Keratinocyte (primary cell): ENCODE results near the gene NUDT14. TPM values are rescaled to one million over a fixed set of nuclear protein-coding genes. Genes with fewer than 3 reads are reported as not detected.

Experiments used
- DNase-seq: peaks from one replicate; pipeline ENCODE4 v3.0.0-alpha.2; 2011; ENCODE audit warnings: low read depth, missing footprints, low spot score
- FAIRE-seq: peaks from 2 replicates; lab custom pipeline; 2011; peaks lifted over from hg19 to GRCh38; lab: Jason Lieb, UNC
- H2AFZ ChIP-seq: 2 replicates; pipeline ENCODE4 v1.6.0; 2012; ENCODE audit warnings: low read length, control low read depth, inconsistent platforms; ENCODE audit not compliant: control insufficient read depth
- H3K27ac ChIP-seq: 2 replicates; pipeline ENCODE4 v1.5.1; 2011; ENCODE audit warnings: low read length; ENCODE audit not compliant: control insufficient read depth, insufficient read depth
- H3K27me3 ChIP-seq: 3 replicates; pipeline ENCODE4 v1.6.0; 2011; ENCODE audit warnings: low read length; ENCODE audit not compliant: control insufficient read depth, insufficient read depth; ENCODE audit errors: extremely low read depth
- H3K36me3 ChIP-seq, 2 experiments: 2 replicates in 1 of 2; 3 replicates in 1 of 2; pipeline ENCODE4 v1.5.1; 2011; ENCODE audit warnings: low read length in 2 of 2, mild to moderate bottlenecking in 1 of 2; ENCODE audit not compliant: control insufficient read depth in 2 of 2, insufficient read depth in 2 of 2; ENCODE audit errors: extremely low read depth in 1 of 2
- H3K4me1 ChIP-seq: 3 replicates; pipeline ENCODE4 v1.5.1; 2011; ENCODE audit warnings: low read length; ENCODE audit not compliant: control insufficient read depth, insufficient read depth; ENCODE audit errors: extremely low read depth
- H3K4me2 ChIP-seq: 3 replicates; pipeline ENCODE4 v1.6.0; 2011; ENCODE audit warnings: low read depth, low read length; ENCODE audit not compliant: control insufficient read depth, insufficient read depth; ENCODE audit errors: extremely low read depth
- H3K4me3 ChIP-seq, 3 experiments: fragments of 200-600 bp in 1 of 3; sonication (generic) in 1 of 3; 2 replicates in 2 of 3; 3 replicates in 1 of 3; pipeline ENCODE4 v1.5.1; 2011 to 2016; ENCODE audit warnings: low read length in 3 of 3, mild to moderate bottlenecking in 3 of 3, control low read depth in 2 of 3, inconsistent platforms in 1 of 3, low read depth in 1 of 3, mixed read lengths in 1 of 3, mixed run types in 1 of 3, moderate library complexity in 1 of 3; ENCODE audit not compliant: control insufficient read depth in 2 of 3, insufficient read depth in 2 of 3; ENCODE audit errors: extremely low read depth in 1 of 3
- H3K79me2 ChIP-seq: 2 replicates; pipeline ENCODE4 v1.6.0; 2012; ENCODE audit warnings: low read length; ENCODE audit not compliant: control insufficient read depth, insufficient read depth
- H3K9ac ChIP-seq: 3 replicates; pipeline ENCODE4 v1.6.0; 2011; ENCODE audit warnings: low read length; ENCODE audit not compliant: control insufficient read depth, insufficient read depth; ENCODE audit errors: extremely low read depth
- H3K9me1 ChIP-seq: 3 replicates; pipeline ENCODE4 v1.6.0; 2011; ENCODE audit warnings: low read length; ENCODE audit not compliant: control insufficient read depth, insufficient read depth; ENCODE audit errors: extremely low read depth
- H3K9me3 ChIP-seq: 2 replicates; pipeline ENCODE4 v1.5.1; 2012; ENCODE audit warnings: low read depth, low read length; ENCODE audit not compliant: control insufficient read depth
- H4K20me1 ChIP-seq: 3 replicates; pipeline ENCODE4 v1.6.0; 2011; ENCODE audit warnings: low read length; ENCODE audit not compliant: control insufficient read depth, insufficient read depth; ENCODE audit errors: extremely low read depth
- CTCF ChIP-seq, 3 experiments: IDR thresholded peaks in 1 of 3; conservative IDR thresholded peaks in 1 of 3; optimal IDR thresholded peaks in 1 of 3; 2 replicates in 2 of 3; 3 replicates in 1 of 3; pipeline versions ENCODE3 to v1.5.1; 2011; ENCODE audit warnings: low read length in 3 of 3, mild to moderate bottlenecking in 3 of 3, moderate library complexity in 2 of 3, control low read depth in 1 of 3, inconsistent platforms in 1 of 3; ENCODE audit not compliant: insufficient read depth in 2 of 3; ENCODE audit errors: extremely low read depth in 1 of 3
- EZH2 ChIP-seq: IDR thresholded peaks from one replicate; pipeline ENCODE4 v1.6.1; 2012; ENCODE audit warnings: inconsistent platforms, mild to moderate bottlenecking, low read length, moderate library complexity
- dilution Hi-C: fragments of 300-500 bp; cut with MboI; formaldehyde crosslinking; loops from one replicate; pipeline ENCODE4 v1.7.0; 2020; ENCODE audit warnings: low sequenced_read_pairs; ENCODE audit not compliant: extremely low pct_ligation_motif_present
- polyA plus RNA-seq, 5 experiments: library from polyadenylated mRNA; depleted of rRNA in 3 of 5; stranded (reverse) in 3 of 5; stranded (forward) in 1 of 5; unstranded in 1 of 5; fragments of >200 nt; gene quantifications; 1 replicate in 1 of 5; 2 replicates in 3 of 5; 3 replicates in 1 of 5; pipeline versions ENCODE4 v1.2.1 to v1.2.3, GENCODE V29; 2011 to 2012; ENCODE audit warnings: missing spikeins in 2 of 5, low read depth in 1 of 5, low replicate concordance in 1 of 5

NUDT14 gene
- polyA plus RNA-seq, 1 donor (not counting 4 experiments of a cell fraction or from before 2014, with no cell fraction given), result 15.6 TPM

GRCh38 chr14:105218611-105219010 lies 37.5 kb upstream of the NUDT14 start:
- peaks cover 7 to 18% of the 10 kb centered on the region in 2 experiments for H3K36me3 ChIP-seq
- no peak overlapping the region for H2AFZ ChIP-seq
- DNase-seq (no peak), FAIRE-seq (no peak)
- H3K27me3 ChIP-seq, result no peaks in the 10 kb centered on the region
- TF ChIP-seq CTCF (optimal IDR thresholded peaks at IDR 0.05 in 1 of 3, IDR thresholded peaks at IDR 0.05 in 1 of 3, conservative IDR thresholded peaks at IDR 0.05 in 1 of 3; ENCODE audit: extremely low read depth in 1 of 3, insufficient read depth in 2 of 3, low read length in 3 of 3), result no peak
- TF ChIP-seq EZH2, result no peak
- H3K4me3 ChIP-seq, result no peak overlapping the region
- no peaks in the 10 kb centered on the region for H4K20me1 ChIP-seq
- no peak overlapping the region for H3K4me2 ChIP-seq
- no peak overlapping the region for H3K9ac ChIP-seq
- H3K27ac ChIP-seq, result no peak overlapping the region
- H3K79me2 ChIP-seq, result no peaks in the 10 kb centered on the region
- no peaks in the 10 kb centered on the region for H3K9me1 ChIP-seq
- H3K4me1 ChIP-seq, result no peaks in the 10 kb centered on the region
- H3K9me3 ChIP-seq, result no peaks in the 10 kb centered on the region
- dilution Hi-C loops, result no loop called here

- Histone ChIP-seq H3K9me3 (no peaks in the 10 kb centered on the region), H4K20me1 (no peaks in the 10 kb centered on the region), H3K9ac (no peak overlapping the region), H3K4me3 (no peak overlapping the region), H3K36me3 (peaks cover 0 to 21% of the 10 kb centered on the region in 2 experiments), H3K4me1 (no peaks in the 10 kb centered on the region), H3K79me2 (no peaks in the 10 kb centered on the region), H2AFZ (no peak overlapping the region), H3K27me3 (no peaks in the 10 kb centered on the region), H3K9me1 (no peaks in the 10 kb centered on the region), H3K4me2 (no peak overlapping the region), H3K27ac (no peak overlapping the region)
- FAIRE-seq (no peak), DNase-seq (no peak)
- dilution Hi-C loops, result no loop called here
- TF ChIP-seq CTCF (optimal IDR thresholded peaks at IDR 0.05 in 1 of 3, IDR thresholded peaks at IDR 0.05 in 1 of 3, conservative IDR thresholded peaks at IDR 0.05 in 1 of 3; ENCODE audit: extremely low read depth in 1 of 3, insufficient read depth in 2 of 3, low read length in 3 of 3) (no peak), EZH2 (no peak)
These were observed 36.7 kb upstream of the NUDT14 start for GRCh38 chr14:105217774-105218173.
